Endothelial cell (in vitro differentiated cells): ENCODE data around the gene MYH4. TPM values are rescaled to one million over a fixed set of nuclear protein-coding genes. Genes with fewer than 3 reads are reported as not detected.

Source experiments
- DNase-seq: peaks from one replicate; pipeline ENCODE4 v3.0.0; 2021; ENCODE audit warnings: low spot score
- H3K27ac Mint-ChIP-seq: one replicate; pipeline ENCODE4 v1.8.0; 2021; ENCODE audit warnings: mixed read lengths, inconsistent platforms; ENCODE audit not compliant: unreplicated experiment
- H3K27me3 Mint-ChIP-seq: one replicate; pipeline ENCODE4 v1.8.0; 2021; ENCODE audit warnings: mild to moderate bottlenecking, moderate library complexity, mixed read lengths, inconsistent platforms; ENCODE audit not compliant: unreplicated experiment
- H3K36me3 Mint-ChIP-seq: one replicate; pipeline ENCODE4 v1.8.0; 2021; ENCODE audit warnings: mild to moderate bottlenecking, low read depth, mixed read lengths, inconsistent platforms; ENCODE audit not compliant: unreplicated experiment
- H3K4me1 Mint-ChIP-seq: one replicate; pipeline ENCODE4 v1.8.0; 2021; ENCODE audit warnings: mild to moderate bottlenecking, mixed read lengths, inconsistent platforms; ENCODE audit not compliant: unreplicated experiment
- H3K4me3 Mint-ChIP-seq: one replicate; pipeline ENCODE4 v1.8.0; 2021; ENCODE audit warnings: mild to moderate bottlenecking, mixed read lengths, inconsistent platforms; ENCODE audit not compliant: unreplicated experiment
- H3K9me3 Mint-ChIP-seq: one replicate; pipeline ENCODE4 v1.8.0; 2021; ENCODE audit warnings: mixed read lengths, inconsistent platforms; ENCODE audit not compliant: unreplicated experiment
- total RNA-seq: library from RNA; stranded (reverse); fragmentation: NEBNext Ultra II Directional; extraction: Animal tissue kit (Norgen Biotek cat#: 25700); gene quantifications from one replicate; pipeline ENCODE4 v1.2.1, GENCODE V29; 2021; ENCODE audit not compliant: unreplicated experiment
- TF ChIP-seq, protein P1 (sequence below): fragments of 200-600 bp; sonication (generic); IDR thresholded peaks from one replicate; pipeline ENCODE4 v1.5.0; 2021; ENCODE audit warnings: antibody characterized with exemption; ENCODE audit not compliant: unreplicated experiment

Gene MYH4
- total RNA-seq, 1 donor from 2014 or later, result not detected

DNA sequence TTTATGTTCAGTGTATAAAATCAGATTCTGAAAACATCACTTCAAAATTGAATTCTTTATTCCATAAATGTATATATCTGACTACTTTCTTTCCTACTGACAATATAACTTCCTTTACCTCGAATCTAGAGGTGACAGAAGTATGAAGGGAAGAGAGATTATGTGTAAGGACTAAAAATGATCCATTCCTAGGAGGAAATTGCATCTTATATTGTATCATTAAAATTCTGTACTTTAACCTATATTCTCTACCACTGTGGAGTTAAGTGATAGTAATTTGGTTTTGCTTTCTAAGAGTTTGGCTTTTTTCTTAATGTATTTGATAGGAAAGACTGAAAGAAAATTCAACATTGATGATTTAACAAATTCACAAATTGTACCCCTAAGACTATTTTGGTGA lies 11.4 kb downstream of the MYH4 start:
- H3K4me1 Mint-ChIP-seq, result no peaks in the 10 kb centered on the region
- H3K4me3 Mint-ChIP-seq, result no peak overlapping the region
- TF ChIP-seq, protein P1, sequence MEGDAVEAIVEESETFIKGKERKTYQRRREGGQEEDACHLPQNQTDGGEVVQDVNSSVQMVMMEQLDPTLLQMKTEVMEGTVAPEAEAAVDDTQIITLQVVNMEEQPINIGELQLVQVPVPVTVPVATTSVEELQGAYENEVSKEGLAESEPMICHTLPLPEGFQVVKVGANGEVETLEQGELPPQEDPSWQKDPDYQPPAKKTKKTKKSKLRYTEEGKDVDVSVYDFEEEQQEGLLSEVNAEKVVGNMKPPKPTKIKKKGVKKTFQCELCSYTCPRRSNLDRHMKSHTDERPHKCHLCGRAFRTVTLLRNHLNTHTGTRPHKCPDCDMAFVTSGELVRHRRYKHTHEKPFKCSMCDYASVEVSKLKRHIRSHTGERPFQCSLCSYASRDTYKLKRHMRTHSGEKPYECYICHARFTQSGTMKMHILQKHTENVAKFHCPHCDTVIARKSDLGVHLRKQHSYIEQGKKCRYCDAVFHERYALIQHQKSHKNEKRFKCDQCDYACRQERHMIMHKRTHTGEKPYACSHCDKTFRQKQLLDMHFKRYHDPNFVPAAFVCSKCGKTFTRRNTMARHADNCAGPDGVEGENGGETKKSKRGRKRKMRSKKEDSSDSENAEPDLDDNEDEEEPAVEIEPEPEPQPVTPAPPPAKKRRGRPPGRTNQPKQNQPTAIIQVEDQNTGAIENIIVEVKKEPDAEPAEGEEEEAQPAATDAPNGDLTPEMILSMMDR, result no peak
- DNase-seq, result no peak
- H3K27ac Mint-ChIP-seq, result no peak overlapping the region
- H3K36me3 Mint-ChIP-seq, result no peaks in the 10 kb centered on the region
- H3K27me3 Mint-ChIP-seq, result no peaks in the 10 kb centered on the region
- no peaks in the 10 kb centered on the region for H3K9me3 Mint-ChIP-seq

DNA sequence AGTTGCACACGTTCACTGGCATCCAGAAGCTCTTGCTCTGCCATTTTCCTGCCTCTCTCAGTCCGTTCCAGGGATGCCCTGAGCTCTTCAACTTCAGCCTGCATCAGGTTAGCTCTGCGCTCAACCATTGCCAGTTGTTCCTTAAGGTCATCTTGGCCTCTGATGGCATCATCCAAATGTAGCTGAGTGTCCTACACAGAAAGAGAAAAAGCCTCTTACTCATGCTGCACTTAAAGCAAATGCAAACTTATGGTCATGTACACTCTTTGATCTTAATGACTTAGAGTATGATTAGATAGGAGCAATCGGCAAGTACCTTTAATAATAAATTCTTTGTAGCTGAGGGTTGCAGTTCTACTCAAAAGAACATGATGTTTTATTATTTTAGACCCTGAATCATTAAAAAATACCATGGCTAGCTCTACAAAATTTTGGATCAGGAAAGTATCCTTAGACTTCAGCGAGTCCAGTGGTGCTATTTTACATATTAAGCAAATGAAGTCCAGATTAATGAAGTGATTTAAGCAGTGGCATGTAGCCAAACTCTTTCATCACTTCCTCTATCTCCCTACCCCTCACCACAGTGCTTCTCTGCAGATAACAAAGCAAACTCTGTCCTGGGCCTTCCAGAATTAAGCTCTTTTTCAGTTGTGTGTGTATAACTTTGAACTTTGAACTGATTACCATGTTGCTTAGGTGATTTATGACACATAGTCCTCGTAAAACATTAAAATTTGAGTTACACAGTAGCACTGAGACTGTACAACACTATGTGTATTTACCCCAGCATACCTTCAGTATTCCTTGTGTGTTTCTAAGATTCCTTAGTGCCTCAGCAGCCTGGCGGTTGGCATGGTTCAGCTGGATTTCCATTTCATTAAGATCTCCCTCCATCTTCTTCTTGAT lies 22.1 kb downstream of the MYH4 start:
- Mint-ChIP-seq H3K27me3 (no peaks in the 10 kb centered on the region), H3K9me3 (no peaks in the 10 kb centered on the region), H3K4me1 (peaks cover 4% of the 10 kb centered on the region), H3K4me3 (no peak overlapping the region), H3K27ac (no peak overlapping the region), H3K36me3 (no peaks in the 10 kb centered on the region)
- no peak for DNase-seq
- TF ChIP-seq, protein P1, result no peak

- TF ChIP-seq, protein P1, result no peak
Observed at GRCh38 chr17:10439816-10440215, 29.5 kb downstream of the MYH4 start.

GRCh38 chr17:10435096-10435495 lies 34.3 kb downstream of the MYH4 start:
- TF ChIP-seq, protein P1, result no peak
- no peaks in the 10 kb centered on the region for H3K4me1 Mint-ChIP-seq
- no peak overlapping the region for H3K27ac Mint-ChIP-seq
- no peaks in the 10 kb centered on the region for H3K27me3 Mint-ChIP-seq
- DNase-seq, result no peak
- H3K36me3 Mint-ChIP-seq, result no peaks in the 10 kb centered on the region
- H3K4me3 Mint-ChIP-seq, result no peak overlapping the region
- H3K9me3 Mint-ChIP-seq, result no peaks in the 10 kb centered on the region

More at GRCh38 chr17:10439816-10440215, 29.5 kb downstream of the MYH4 start:
- Mint-ChIP-seq H3K9me3 (no peaks in the 10 kb centered on the region), H3K27ac (no peak overlapping the region), H3K4me3 (no peak overlapping the region), H3K36me3 (no peaks in the 10 kb centered on the region), H3K27me3 (no peaks in the 10 kb centered on the region), H3K4me1 (no peaks in the 10 kb centered on the region)
- no peak for DNase-seq

DNA sequence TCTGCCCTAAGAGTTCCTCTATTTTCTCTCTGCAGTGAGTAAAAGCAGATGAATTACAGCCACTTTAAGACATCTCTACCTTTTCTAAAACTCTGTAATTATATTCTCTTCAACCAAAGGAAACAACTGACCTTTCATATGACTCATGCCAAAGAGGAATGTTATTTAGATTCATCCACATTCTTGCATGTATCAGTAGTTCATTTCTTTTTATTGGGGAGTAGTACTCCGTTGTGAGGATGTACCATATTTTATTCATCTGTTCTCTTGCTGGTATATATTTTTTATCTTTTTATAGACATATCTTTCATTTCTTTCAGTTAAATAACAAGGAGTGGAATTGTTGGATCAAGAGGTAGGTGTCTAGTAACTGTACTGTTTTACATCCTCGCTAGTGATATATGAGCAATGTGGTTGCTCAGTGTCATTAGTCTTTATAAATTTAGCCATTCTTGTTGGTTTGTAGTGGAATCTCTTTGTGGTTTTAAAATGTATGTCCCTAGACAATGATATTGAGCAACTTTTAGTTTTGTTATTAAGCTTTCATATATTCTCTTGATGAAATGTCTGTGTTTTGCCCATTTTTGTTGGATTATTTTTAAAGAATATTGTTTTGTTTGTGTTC lies 39.8 kb downstream of the MYH4 start:
- Mint-ChIP-seq H3K9me3 (no peaks in the 10 kb centered on the region), H3K36me3 (no peaks in the 10 kb centered on the region), H3K4me1 (no peaks in the 10 kb centered on the region), H3K27me3 (peaks cover 2% of the 10 kb centered on the region), H3K4me3 (no peak overlapping the region), H3K27ac (no peak overlapping the region)
- no peak for DNase-seq
- TF ChIP-seq, protein P1, result no peak
